ENCODE results near the gene DCAF6.

DCAF6 gene

GRCh38 chr1:167996266-167996665, 59.8 kb downstream of the DCAF6 start:
- no peak overlapping the region for H3K27ac ChIP-seq (ENCODE audit: insufficient read depth in 1 of 2, low read depth in 1 of 2, low read length in 2 of 2, poor library complexity in 1 of 2, severe bottlenecking in 2 of 2)
- WGBS (ENCODE audit: insufficient coverage): 94% methylated on average over 3 of the region's 3 CpGs
- H3K36me3 ChIP-seq (ENCODE audit: control insufficient read depth in 4 of 4, insufficient read depth in 4 of 4, low read length in 3 of 4): peaks cover 7 to 35% (median 15%) of the 10 kb centered on the region in 4 experiments
- H3K27me3 ChIP-seq (replicated peaks in 2 of 5; ENCODE audit: control insufficient read depth in 4 of 5, insufficient read depth in 5 of 5, low read length in 4 of 5): no peaks in the 10 kb centered on the region
- no peaks in the 10 kb centered on the region for H3K9me3 ChIP-seq (ENCODE audit: control extremely low read depth in 1 of 5, control insufficient read depth in 4 of 5, insufficient read depth in 2 of 5, low read depth in 1 of 5, low read length in 4 of 5)
- no peaks in the 10 kb centered on the region for H3K4me1 ChIP-seq (ENCODE audit: control extremely low read depth in 1 of 4, control insufficient read depth in 4 of 4, insufficient read depth in 4 of 4, low read length in 3 of 4)
- H3K4me3 ChIP-seq (ENCODE audit: control insufficient read depth in 1 of 7, extremely low read depth in 1 of 7, insufficient read depth in 4 of 7, low read depth in 2 of 7, low read length in 6 of 7): no peak overlapping the region
- ChIA-PET CTCF (interaction anchor here (1.1 kb wide), 1 partner anchor 11 kb away, joined by 4 read pairs; no protein-coding TSS in a partner anchor), POLR2A (no interaction called here)
- no peak for DNase-seq

GRCh38 chr1:167997037-167997575, 60.6 kb downstream of the DCAF6 start:
- Histone ChIP-seq H3K36me3 (ENCODE audit: control insufficient read depth in 4 of 4, insufficient read depth in 4 of 4, low read length in 3 of 4) (peaks cover 2 to 30% (median 11%) of the 10 kb centered on the region in 4 experiments), H3K9me3 (ENCODE audit: control extremely low read depth in 1 of 5, control insufficient read depth in 4 of 5, insufficient read depth in 2 of 5, low read depth in 1 of 5, low read length in 4 of 5) (no peaks in the 10 kb centered on the region), H3K27ac (ENCODE audit: insufficient read depth in 1 of 2, low read depth in 1 of 2, low read length in 2 of 2, poor library complexity in 1 of 2, severe bottlenecking in 2 of 2) (no peak overlapping the region), H3K4me1 (ENCODE audit: control extremely low read depth in 1 of 4, control insufficient read depth in 4 of 4, insufficient read depth in 4 of 4, low read length in 3 of 4) (no peaks in the 10 kb centered on the region), H3K27me3 (replicated peaks in 2 of 5; ENCODE audit: control insufficient read depth in 4 of 5, insufficient read depth in 5 of 5, low read length in 4 of 5) (no peaks in the 10 kb centered on the region), H3K4me3 (ENCODE audit: control insufficient read depth in 1 of 7, extremely low read depth in 1 of 7, insufficient read depth in 4 of 7, low read depth in 2 of 7, low read length in 6 of 7) (no peak overlapping the region)
- no peak for DNase-seq
- POLR2A ChIA-PET: no interaction called here
- CTCF ChIA-PET: no interaction called here
- WGBS (ENCODE audit: insufficient coverage): no CpG with 5 or more reads among the region's 3 CpGs

DNA sequence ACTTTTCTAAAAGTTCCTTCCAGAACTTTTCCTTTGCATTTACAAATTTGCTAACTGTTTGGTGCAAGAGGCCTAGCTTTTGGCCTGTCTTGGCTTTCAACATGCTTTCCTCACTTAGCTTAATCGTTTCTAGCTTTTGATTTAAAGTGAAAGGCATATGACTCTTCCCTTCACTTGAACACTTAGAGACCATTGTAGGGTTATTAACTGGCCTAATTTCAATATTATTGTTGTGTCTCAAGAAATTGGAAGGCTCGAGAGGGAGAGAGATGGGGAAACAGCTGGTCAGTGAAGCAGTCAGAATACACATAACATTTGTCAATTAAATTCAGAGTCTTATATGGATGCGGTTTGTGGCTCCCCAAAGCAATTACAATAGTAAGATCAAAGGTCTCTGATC, 63.4 kb downstream of the DCAF6 start:
- Histone ChIP-seq H3K9me3 (ENCODE audit: control extremely low read depth in 1 of 5, control insufficient read depth in 4 of 5, insufficient read depth in 2 of 5, low read depth in 1 of 5, low read length in 4 of 5) (no peaks in the 10 kb centered on the region), H3K27ac (ENCODE audit: insufficient read depth in 1 of 2, low read depth in 1 of 2, low read length in 2 of 2, poor library complexity in 1 of 2, severe bottlenecking in 2 of 2) (no peak overlapping the region), H3K36me3 (ENCODE audit: control insufficient read depth in 4 of 4, insufficient read depth in 4 of 4, low read length in 3 of 4) (peaks cover 0 to 24% (median 8%) of the 10 kb centered on the region in 4 experiments), H3K4me3 (ENCODE audit: control insufficient read depth in 1 of 7, extremely low read depth in 1 of 7, insufficient read depth in 4 of 7, low read depth in 2 of 7, low read length in 6 of 7) (no peak overlapping the region), H3K4me1 (ENCODE audit: control extremely low read depth in 1 of 4, control insufficient read depth in 4 of 4, insufficient read depth in 4 of 4, low read length in 3 of 4) (no peaks in the 10 kb centered on the region), H3K27me3 (replicated peaks in 2 of 5; ENCODE audit: control insufficient read depth in 4 of 5, insufficient read depth in 5 of 5, low read length in 4 of 5) (no peaks in the 10 kb centered on the region)
- ChIA-PET POLR2A (no interaction called here), CTCF (no interaction called here)
- DNase-seq: no peak
- no CpG with 5 or more reads among the region's 3 CpGs for WGBS (ENCODE audit: insufficient coverage)

GRCh38 chr1:168000656-168001055, 64.2 kb downstream of the DCAF6 start:
- H3K27me3 ChIP-seq (replicated peaks in 2 of 5; ENCODE audit: control insufficient read depth in 4 of 5, insufficient read depth in 5 of 5, low read length in 4 of 5): no peaks in the 10 kb centered on the region
- no peak for DNase-seq
- H3K4me3 ChIP-seq (ENCODE audit: control insufficient read depth in 1 of 7, extremely low read depth in 1 of 7, insufficient read depth in 4 of 7, low read depth in 2 of 7, low read length in 6 of 7): no peak overlapping the region
- no peaks in the 10 kb centered on the region for H3K4me1 ChIP-seq (ENCODE audit: control extremely low read depth in 1 of 4, control insufficient read depth in 4 of 4, insufficient read depth in 4 of 4, low read length in 3 of 4)
- POLR2A ChIA-PET: no interaction called here
- peaks cover 0 to 26% (median 8%) of the 10 kb centered on the region in 4 experiments for H3K36me3 ChIP-seq (ENCODE audit: control insufficient read depth in 4 of 4, insufficient read depth in 4 of 4, low read length in 3 of 4)
- no peaks in the 10 kb centered on the region for H3K9me3 ChIP-seq (ENCODE audit: control extremely low read depth in 1 of 5, control insufficient read depth in 4 of 5, insufficient read depth in 2 of 5, low read depth in 1 of 5, low read length in 4 of 5)
- WGBS (ENCODE audit: insufficient coverage): no CpG with 5 or more reads among the region's 3 CpGs
- CTCF ChIA-PET: no interaction called here
- H3K27ac ChIP-seq (ENCODE audit: insufficient read depth in 1 of 2, low read depth in 1 of 2, low read length in 2 of 2, poor library complexity in 1 of 2, severe bottlenecking in 2 of 2): no peak overlapping the region

DNA sequence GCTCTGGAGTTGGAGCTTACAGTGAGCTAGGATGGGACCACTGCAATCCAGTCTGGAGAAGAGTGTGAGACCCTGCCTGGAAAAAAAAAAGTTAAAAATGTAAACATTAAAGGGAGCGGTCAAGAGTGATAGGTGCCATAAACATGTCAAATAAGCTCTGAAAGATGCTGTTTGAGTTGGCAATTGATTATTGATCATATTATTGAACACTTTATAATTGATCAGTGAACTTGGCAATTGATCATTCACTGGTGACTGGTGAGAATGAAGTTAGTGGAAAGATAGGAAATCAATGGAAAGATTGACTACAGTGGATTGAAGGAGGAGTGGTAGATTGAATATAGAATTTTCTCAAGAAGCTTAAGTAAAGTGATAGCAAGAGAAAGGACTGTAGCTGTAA, 64.7 kb downstream of the DCAF6 start:
- POLR2A ChIA-PET: no interaction called here
- no peaks in the 10 kb centered on the region for H3K9me3 ChIP-seq (ENCODE audit: control extremely low read depth in 1 of 5, control insufficient read depth in 4 of 5, insufficient read depth in 2 of 5, low read depth in 1 of 5, low read length in 4 of 5)
- WGBS (ENCODE audit: insufficient coverage): 100% methylated on average over 1 of the region's 1 CpG

DNA sequence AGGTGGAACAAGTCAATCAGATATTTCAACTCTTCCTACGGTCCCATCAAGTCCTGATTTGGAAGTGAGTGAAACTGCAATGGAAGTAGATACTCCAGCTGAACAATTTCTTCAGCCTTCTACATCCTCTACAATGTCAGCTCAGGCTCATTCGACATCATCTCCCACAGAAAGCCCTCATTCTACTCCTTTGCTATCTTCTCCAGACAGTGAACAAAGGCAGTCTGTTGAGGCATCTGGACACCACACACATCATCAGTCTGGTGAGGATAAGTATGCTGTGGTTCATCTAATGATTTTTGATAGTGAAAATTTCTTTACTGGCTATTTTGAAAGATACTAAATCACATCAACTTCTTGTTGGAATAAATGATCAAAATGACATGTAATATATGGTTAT, 68.0 kb downstream of the DCAF6 start:
- peak in 1 of 3 donors; percentile 1 for DNase-seq
- H3K27ac ChIP-seq (ENCODE audit: insufficient read depth in 1 of 2, low read depth in 1 of 2, low read length in 2 of 2, poor library complexity in 1 of 2, severe bottlenecking in 2 of 2): no peak overlapping the region
- no peaks in the 10 kb centered on the region for H3K9me3 ChIP-seq (ENCODE audit: control extremely low read depth in 1 of 5, control insufficient read depth in 4 of 5, insufficient read depth in 2 of 5, low read depth in 1 of 5, low read length in 4 of 5)
- POLR2A ChIA-PET: no interaction called here
- CTCF ChIA-PET: no interaction called here
- H3K36me3 ChIP-seq (ENCODE audit: control insufficient read depth in 4 of 4, insufficient read depth in 4 of 4, low read length in 3 of 4): peaks cover 0 to 32% (median 7%) of the 10 kb centered on the region in 4 experiments
- WGBS (ENCODE audit: insufficient coverage): 100% methylated on average over 1 of the region's 2 CpGs
- no peaks in the 10 kb centered on the region for H3K27me3 ChIP-seq (replicated peaks in 2 of 5; ENCODE audit: control insufficient read depth in 4 of 5, insufficient read depth in 5 of 5, low read length in 4 of 5)
- H3K4me3 ChIP-seq (ENCODE audit: control insufficient read depth in 1 of 7, extremely low read depth in 1 of 7, insufficient read depth in 4 of 7, low read depth in 2 of 7, low read length in 6 of 7): no peak overlapping the region
- H3K4me1 ChIP-seq (ENCODE audit: control extremely low read depth in 1 of 4, control insufficient read depth in 4 of 4, insufficient read depth in 4 of 4, low read length in 3 of 4): no peaks in the 10 kb centered on the region

More for the DNA sequence above, 64.7 kb downstream of the DCAF6 start:
- CTCF ChIA-PET: no interaction called here
- H3K36me3 ChIP-seq (ENCODE audit: control insufficient read depth in 4 of 4, insufficient read depth in 4 of 4, low read length in 3 of 4): peaks cover 0 to 26% (median 7%) of the 10 kb centered on the region in 4 experiments
- H3K27me3 ChIP-seq (replicated peaks in 2 of 5; ENCODE audit: control insufficient read depth in 4 of 5, insufficient read depth in 5 of 5, low read length in 4 of 5): no peaks in the 10 kb centered on the region
- H3K4me1 ChIP-seq (ENCODE audit: control extremely low read depth in 1 of 4, control insufficient read depth in 4 of 4, insufficient read depth in 4 of 4, low read length in 3 of 4): no peaks in the 10 kb centered on the region
- no peak overlapping the region for H3K4me3 ChIP-seq (ENCODE audit: control insufficient read depth in 1 of 7, extremely low read depth in 1 of 7, insufficient read depth in 4 of 7, low read depth in 2 of 7, low read length in 6 of 7)
- H3K27ac ChIP-seq (ENCODE audit: insufficient read depth in 1 of 2, low read depth in 1 of 2, low read length in 2 of 2, poor library complexity in 1 of 2, severe bottlenecking in 2 of 2): no peak overlapping the region
- DNase-seq: no peak

DNA sequence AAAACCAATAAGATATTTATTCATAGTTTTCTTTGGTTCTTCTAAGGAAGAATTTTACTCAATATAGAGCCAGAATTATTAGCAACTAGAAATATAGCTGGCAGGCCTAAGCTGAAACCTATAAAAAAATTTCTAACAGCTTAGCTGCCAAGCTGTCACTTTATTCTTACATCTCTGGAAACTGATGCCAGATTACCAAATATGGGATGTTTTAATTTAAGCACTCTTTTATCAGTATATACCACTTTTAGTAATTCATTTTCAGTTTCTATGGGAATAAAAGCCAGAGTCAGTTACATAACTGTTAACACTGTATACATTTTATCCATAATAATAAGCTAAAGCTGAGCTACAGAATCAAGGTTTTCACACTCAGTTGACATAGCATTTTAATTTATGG, 69.0 kb downstream of the DCAF6 start:
- no peak for DNase-seq
- no peaks in the 10 kb centered on the region for H3K27me3 ChIP-seq (replicated peaks in 2 of 5; ENCODE audit: control insufficient read depth in 4 of 5, insufficient read depth in 5 of 5, low read length in 4 of 5)
- peaks cover 0 to 32% (median 7%) of the 10 kb centered on the region in 4 experiments for H3K36me3 ChIP-seq (ENCODE audit: control insufficient read depth in 4 of 4, insufficient read depth in 4 of 4, low read length in 3 of 4)
- no peak overlapping the region for H3K4me3 ChIP-seq (ENCODE audit: control insufficient read depth in 1 of 7, extremely low read depth in 1 of 7, insufficient read depth in 4 of 7, low read depth in 2 of 7, low read length in 6 of 7)
- no peaks in the 10 kb centered on the region for H3K4me1 ChIP-seq (ENCODE audit: control extremely low read depth in 1 of 4, control insufficient read depth in 4 of 4, insufficient read depth in 4 of 4, low read length in 3 of 4)
- POLR2A ChIA-PET: no interaction called here
- H3K9me3 ChIP-seq (ENCODE audit: control extremely low read depth in 1 of 5, control insufficient read depth in 4 of 5, insufficient read depth in 2 of 5, low read depth in 1 of 5, low read length in 4 of 5): no peaks in the 10 kb centered on the region
- H3K27ac ChIP-seq (ENCODE audit: insufficient read depth in 1 of 2, low read depth in 1 of 2, low read length in 2 of 2, poor library complexity in 1 of 2, severe bottlenecking in 2 of 2): no peak overlapping the region
- CTCF ChIA-PET: interaction anchor here (1.2 kb wide), 1 partner anchor 10 kb away, joined by 4 read pairs; no protein-coding TSS in a partner anchor

Measured in common myeloid progenitor, CD34-positive (primary cell).